AG10803 (cell line): ENCODE results near the gene PAPSS1.

Source experiments
- DNase-seq: peaks from one replicate; pipeline ENCODE4 v3.0.0; 2010; ENCODE audit warnings: low read depth
- H3K4me3 ChIP-seq: 2 replicates; pipeline ENCODE4 v1.5.1; 2011; ENCODE audit warnings: mild to moderate bottlenecking, low read length, control low read depth
- CTCF ChIP-seq: conservative IDR thresholded peaks from 2 replicates; pipeline ENCODE4 v1.5.1; 2011; ENCODE audit warnings: mild to moderate bottlenecking, low read length, control low read depth, inconsistent platforms

Gene PAPSS1

GRCh38 chr4:107711831-107712230 lies 8.2 kb downstream of the PAPSS1 start:
- DNase-seq, result no peak
- no peak for TF ChIP-seq CTCF
- H3K4me3 ChIP-seq, result no peak overlapping the region

- H3K4me3 ChIP-seq, result no peak overlapping the region
- no peak for DNase-seq
- TF ChIP-seq CTCF, result no peak
Observed at GRCh38 chr4:107710493-107711459, 9.3 kb downstream of the PAPSS1 start.

- TF ChIP-seq CTCF, result no peak
- DNase-seq, result no peak
- no peak overlapping the region for H3K4me3 ChIP-seq
Observed at GRCh38 chr4:107709916-107710315, 10.1 kb downstream of the PAPSS1 start.

GRCh38 chr4:107708225-107708624 lies 11.8 kb downstream of the PAPSS1 start:
- no peak for TF ChIP-seq CTCF
- H3K4me3 ChIP-seq, result no peak overlapping the region
- DNase-seq, result no peak

- DNase-seq, result no peak
- TF ChIP-seq CTCF, result no peak
- no peak overlapping the region for H3K4me3 ChIP-seq
Observed at GRCh38 chr4:107705742-107706556, 14.1 kb downstream of the PAPSS1 start.

GRCh38 chr4:107701565-107701964 lies 18.5 kb downstream of the PAPSS1 start:
- TF ChIP-seq CTCF, result no peak
- no peak for DNase-seq
- no peak overlapping the region for H3K4me3 ChIP-seq
